Measurements from ENCODE around the gene GZF1. TPM values are rescaled to one million over a fixed set of nuclear protein-coding genes. Genes with fewer than 3 reads are reported as not detected.

The GZF1 gene
- total RNA-seq, 1 experiment from 2014 or later = 17.0 TPM

DNA sequence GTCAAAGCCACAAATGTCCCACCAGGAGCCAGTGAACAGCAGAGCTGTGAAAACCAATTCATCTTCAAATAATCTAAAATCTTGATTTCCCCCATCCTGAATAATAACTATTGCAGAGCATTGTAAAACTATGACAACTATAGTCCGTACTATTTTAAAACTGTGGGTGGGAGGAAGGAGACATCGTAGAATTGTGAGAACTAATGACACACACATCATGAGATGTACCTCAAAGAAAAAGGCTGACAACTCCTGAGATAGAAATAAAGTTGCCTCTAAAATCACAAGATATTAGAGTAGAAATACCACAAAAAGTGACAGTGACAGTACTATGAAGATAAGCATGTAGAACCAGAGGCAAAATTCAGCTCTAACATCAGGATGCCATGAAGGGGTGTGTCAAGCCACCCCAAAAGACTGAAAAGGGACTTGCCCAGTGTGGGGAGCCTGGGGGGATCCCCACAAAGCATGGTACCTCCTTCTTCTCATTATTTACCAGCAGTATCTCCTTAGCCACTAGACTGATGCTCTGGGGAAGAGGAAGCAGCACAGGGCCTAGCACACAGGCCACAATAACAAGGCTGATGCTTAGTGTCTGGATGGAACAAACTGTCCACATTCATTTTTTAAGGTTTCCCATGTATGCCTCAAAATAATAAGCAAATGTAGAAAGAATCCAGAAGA is 45.9 kb downstream of the GZF1 start:
- no peaks in the 10 kb centered on the region for H3K27me3 Mint-ChIP-seq (ENCODE audit: low read depth)
- no peak overlapping the region for H3K9ac ChIP-seq (ENCODE audit: extremely low read depth, insufficient read length, low read length)
- no CpG with 5 or more reads among the region's 2 CpGs for WGBS (ENCODE audit: extremely low coverage, insufficient read length, low lambda C conversion rate)

More for the DNA sequence above, 45.9 kb downstream of the GZF1 start:
- Histone ChIP-seq H3K4me1 (ENCODE audit: insufficient read depth, low read length) (no peaks in the 10 kb centered on the region; the same call in 1 of the 2 replicates), H2AFZ (ENCODE audit: low read length) (no peak overlapping the region), H4K5ac (ENCODE audit: insufficient read length, low read depth, low read length) (no peak overlapping the region), H3K27ac (ENCODE audit: insufficient read length, low read depth, low read length) (no peak overlapping the region), H3K18ac (ENCODE audit: insufficient read length, low read depth, low read length) (no peak overlapping the region), H2AK5ac (ENCODE audit: insufficient read length, low read length) (no peak overlapping the region), H4K8ac (replicated peaks; ENCODE audit: insufficient read length, low read depth, low read length) (no peak overlapping the region), H4K20me1 (ENCODE audit: control insufficient read depth, insufficient read depth, insufficient read length) (no peaks in the 10 kb centered on the region), H2BK12ac (ENCODE audit: insufficient read length, low read depth, low read length) (no peak overlapping the region), H3K56ac (ENCODE audit: insufficient read length, low read depth, low read length) (no peak overlapping the region), H2BK5ac (ENCODE audit: insufficient read length, low read length) (no peak overlapping the region), H2BK120ac (ENCODE audit: low read depth, low read length, poor library complexity, severe bottlenecking) (no peak overlapping the region), H3K79me2 (ENCODE audit: insufficient read depth, low read length) (peaks cover 16% of the 10 kb centered on the region; the same call in 1 of the 2 replicates), H3K4ac (ENCODE audit: low read depth, low read length) (no peak overlapping the region), H2BK20ac (ENCODE audit: low read depth, low read length, poor library complexity, severe bottlenecking) (no peak overlapping the region), H3K27me3 (ENCODE audit: insufficient read depth, low read length) (no peaks in the 10 kb centered on the region), H3T11ph (ENCODE audit: low read length) (no peak overlapping the region), H3K4me2 (ENCODE audit: insufficient read depth, insufficient read length, low read length) (no peak overlapping the region), H3K9me3 (ENCODE audit: control insufficient read depth, low read depth, low read length) (no peaks in the 10 kb centered on the region), H3K79me1 (ENCODE audit: insufficient read depth, low read depth, low read length, poor library complexity, severe bottlenecking) (peaks cover 3% of the 10 kb centered on the region), H3K23ac (ENCODE audit: insufficient read length, low read depth, low read length) (no peak overlapping the region), H2BK15ac (ENCODE audit: low read depth, low read length) (no peak overlapping the region), H3K23me2 (ENCODE audit: insufficient read length, low read depth, low read length, poor library complexity, severe bottlenecking) (no peaks in the 10 kb centered on the region), H3K14ac (ENCODE audit: insufficient read depth, low read length) (no peak overlapping the region), H4K91ac (ENCODE audit: insufficient read length, low read depth, low read length) (no peak overlapping the region)
- TF ChIP-seq, protein P1, sequence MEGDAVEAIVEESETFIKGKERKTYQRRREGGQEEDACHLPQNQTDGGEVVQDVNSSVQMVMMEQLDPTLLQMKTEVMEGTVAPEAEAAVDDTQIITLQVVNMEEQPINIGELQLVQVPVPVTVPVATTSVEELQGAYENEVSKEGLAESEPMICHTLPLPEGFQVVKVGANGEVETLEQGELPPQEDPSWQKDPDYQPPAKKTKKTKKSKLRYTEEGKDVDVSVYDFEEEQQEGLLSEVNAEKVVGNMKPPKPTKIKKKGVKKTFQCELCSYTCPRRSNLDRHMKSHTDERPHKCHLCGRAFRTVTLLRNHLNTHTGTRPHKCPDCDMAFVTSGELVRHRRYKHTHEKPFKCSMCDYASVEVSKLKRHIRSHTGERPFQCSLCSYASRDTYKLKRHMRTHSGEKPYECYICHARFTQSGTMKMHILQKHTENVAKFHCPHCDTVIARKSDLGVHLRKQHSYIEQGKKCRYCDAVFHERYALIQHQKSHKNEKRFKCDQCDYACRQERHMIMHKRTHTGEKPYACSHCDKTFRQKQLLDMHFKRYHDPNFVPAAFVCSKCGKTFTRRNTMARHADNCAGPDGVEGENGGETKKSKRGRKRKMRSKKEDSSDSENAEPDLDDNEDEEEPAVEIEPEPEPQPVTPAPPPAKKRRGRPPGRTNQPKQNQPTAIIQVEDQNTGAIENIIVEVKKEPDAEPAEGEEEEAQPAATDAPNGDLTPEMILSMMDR (conservative IDR thresholded peaks at IDR 0.05) = no peak
- no peak overlapping the region for H3K4me3 Mint-ChIP-seq
- H3K36me3 Mint-ChIP-seq (ENCODE audit: insufficient read depth in 1 of 3, low read depth in 3 of 3) = no peaks in the 10 kb centered on the region; a peak in 1 of 7 replicates
- peak overlapping the region in 1 of 3 experiments; percentile 7; a peak in 2 of 7 replicates for H3K27ac Mint-ChIP-seq
- no peaks in the 10 kb centered on the region for H3K9me3 Mint-ChIP-seq
- no peak for DNase-seq
- H3K4me1 Mint-ChIP-seq = peaks cover 6 to 20% of the 10 kb centered on the region in 2 experiments
